Loucy (cell line): ENCODE measurements around the gene IGF2BP3.

Source experiments
- H2AFZ ChIP-seq: fragments of 200-600 bp; sonication (generic); 2 replicates; pipeline ENCODE4 v1.6.0; 2016; ENCODE audit warnings: antibody characterized with exemption, mild to moderate bottlenecking, low read length, moderate library complexity
- H3F3A ChIP-seq: fragments of 200-600 bp; 2 replicates; pipeline ENCODE4 v1.6.0; 2016; ENCODE audit warnings: antibody characterized with exemption, low read depth, mild to moderate bottlenecking
- H3K27me3 ChIP-seq: fragments of 200-600 bp; sonication (generic); 2 replicates; pipeline ENCODE4 v1.6.1; 2014; ENCODE audit warnings: low read length, mild to moderate bottlenecking; ENCODE audit not compliant: insufficient read depth, poor library complexity, severe bottlenecking
- H3K36me3 ChIP-seq: fragments of 200-600 bp; sonication (generic); 2 replicates; pipeline ENCODE4 v1.6.1; 2016; ENCODE audit warnings: low read length; ENCODE audit not compliant: insufficient read depth
- H3K4me1 ChIP-seq: fragments of 200-600 bp; sonication (generic); 2 replicates; pipeline ENCODE4 v1.5.1; 2014; ENCODE audit warnings: low read length, mild to moderate bottlenecking; ENCODE audit not compliant: insufficient read depth, poor library complexity, severe bottlenecking
- H3K4me2 ChIP-seq: fragments of 200-600 bp; sonication (generic); 2 replicates; pipeline ENCODE4 v1.6.0; 2014; ENCODE audit warnings: antibody characterized with exemption, low read length, low read depth, mild to moderate bottlenecking; ENCODE audit not compliant: poor library complexity, severe bottlenecking
- H3K4me3 ChIP-seq: fragments of 200-600 bp; sonication (generic); 2 replicates; pipeline ENCODE4 v1.5.1; 2014; ENCODE audit warnings: low read length, mild to moderate bottlenecking, mixed read lengths; ENCODE audit not compliant: poor library complexity, severe bottlenecking
- H3K79me2 ChIP-seq: fragments of 200-600 bp; sonication (generic); 2 replicates; pipeline ENCODE4 v1.6.1; 2014; ENCODE audit warnings: low read length; ENCODE audit not compliant: insufficient read depth
- H3K9ac ChIP-seq: fragments of 200-600 bp; sonication (generic); 2 replicates; pipeline ENCODE4 v1.6.0; 2014; ENCODE audit warnings: mild to moderate bottlenecking, low read depth, low read length, moderate library complexity; ENCODE audit not compliant: poor library complexity, severe bottlenecking
- H3K9me2 ChIP-seq: fragments of 200-600 bp; sonication (generic); replicated peaks from 2 replicates; pipeline ENCODE4 v1.6.1; 2016; ENCODE audit warnings: low read depth, low read length, mixed read lengths
- H3K9me3 ChIP-seq: fragments of 200-600 bp; sonication (generic); 2 replicates; pipeline ENCODE4 v1.6.1; 2014; ENCODE audit warnings: mild to moderate bottlenecking, antibody characterized with exemption, low read length, low read depth; ENCODE audit not compliant: insufficient read depth
- H4K20me1 ChIP-seq: fragments of 200-600 bp; sonication (generic); 2 replicates; pipeline ENCODE4 v1.6.0; 2014; ENCODE audit warnings: antibody characterized with exemption, low read length, mild to moderate bottlenecking; ENCODE audit not compliant: insufficient read depth, poor library complexity, severe bottlenecking
- EZH2phosphoT487 ChIP-seq: fragments of 200-600 bp; IDR thresholded peaks from 2 replicates; pipeline ENCODE4 v1.6.1; 2018; ENCODE audit warnings: antibody characterized with exemption, mild to moderate bottlenecking, moderate library complexity, borderline replicate concordance
- TF ChIP-seq, protein P1 (sequence below): fragments of 200-600 bp; sonication (generic); conservative IDR thresholded peaks from 2 replicates; pipeline ENCODE4 v1.5.1; 2014; ENCODE audit warnings: mild to moderate bottlenecking, antibody characterized with exemption, low read length

Gene IGF2BP3

DNA sequence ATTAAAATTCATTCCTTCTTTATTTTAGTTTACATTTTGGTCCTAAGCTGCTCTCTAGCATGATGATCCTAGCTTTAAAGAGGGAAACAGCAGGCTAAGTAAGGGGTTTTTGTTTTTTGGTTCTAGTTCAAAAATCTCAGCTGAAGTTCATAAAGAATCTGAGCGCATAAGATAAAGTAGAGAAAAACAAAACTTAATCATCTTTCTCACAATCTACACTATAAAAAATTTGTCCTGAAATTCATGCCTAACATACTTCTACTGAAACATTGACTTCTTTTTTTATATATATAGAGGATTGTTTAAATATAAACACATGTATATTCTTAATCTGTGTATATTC, 6.8 kb upstream of the IGF2BP3 start:
- TF ChIP-seq, protein P1, sequence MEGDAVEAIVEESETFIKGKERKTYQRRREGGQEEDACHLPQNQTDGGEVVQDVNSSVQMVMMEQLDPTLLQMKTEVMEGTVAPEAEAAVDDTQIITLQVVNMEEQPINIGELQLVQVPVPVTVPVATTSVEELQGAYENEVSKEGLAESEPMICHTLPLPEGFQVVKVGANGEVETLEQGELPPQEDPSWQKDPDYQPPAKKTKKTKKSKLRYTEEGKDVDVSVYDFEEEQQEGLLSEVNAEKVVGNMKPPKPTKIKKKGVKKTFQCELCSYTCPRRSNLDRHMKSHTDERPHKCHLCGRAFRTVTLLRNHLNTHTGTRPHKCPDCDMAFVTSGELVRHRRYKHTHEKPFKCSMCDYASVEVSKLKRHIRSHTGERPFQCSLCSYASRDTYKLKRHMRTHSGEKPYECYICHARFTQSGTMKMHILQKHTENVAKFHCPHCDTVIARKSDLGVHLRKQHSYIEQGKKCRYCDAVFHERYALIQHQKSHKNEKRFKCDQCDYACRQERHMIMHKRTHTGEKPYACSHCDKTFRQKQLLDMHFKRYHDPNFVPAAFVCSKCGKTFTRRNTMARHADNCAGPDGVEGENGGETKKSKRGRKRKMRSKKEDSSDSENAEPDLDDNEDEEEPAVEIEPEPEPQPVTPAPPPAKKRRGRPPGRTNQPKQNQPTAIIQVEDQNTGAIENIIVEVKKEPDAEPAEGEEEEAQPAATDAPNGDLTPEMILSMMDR = no peak
- no peak for TF ChIP-seq EZH2phosphoT487
- Histone ChIP-seq H3F3A (no peaks in the 10 kb centered on the region), H3K36me3 (no peaks in the 10 kb centered on the region), H3K79me2 (no peaks in the 10 kb centered on the region), H3K9me3 (no peaks in the 10 kb centered on the region), H3K4me2 (no peak overlapping the region), H4K20me1 (no peaks in the 10 kb centered on the region), H2AFZ (no peak overlapping the region), H3K9ac (no peak overlapping the region), H3K4me1 (no peaks in the 10 kb centered on the region), H3K9me2 (no peaks in the 10 kb centered on the region), H3K27me3 (peaks cover 14% of the 10 kb centered on the region), H3K4me3 (no peak overlapping the region)

DNA sequence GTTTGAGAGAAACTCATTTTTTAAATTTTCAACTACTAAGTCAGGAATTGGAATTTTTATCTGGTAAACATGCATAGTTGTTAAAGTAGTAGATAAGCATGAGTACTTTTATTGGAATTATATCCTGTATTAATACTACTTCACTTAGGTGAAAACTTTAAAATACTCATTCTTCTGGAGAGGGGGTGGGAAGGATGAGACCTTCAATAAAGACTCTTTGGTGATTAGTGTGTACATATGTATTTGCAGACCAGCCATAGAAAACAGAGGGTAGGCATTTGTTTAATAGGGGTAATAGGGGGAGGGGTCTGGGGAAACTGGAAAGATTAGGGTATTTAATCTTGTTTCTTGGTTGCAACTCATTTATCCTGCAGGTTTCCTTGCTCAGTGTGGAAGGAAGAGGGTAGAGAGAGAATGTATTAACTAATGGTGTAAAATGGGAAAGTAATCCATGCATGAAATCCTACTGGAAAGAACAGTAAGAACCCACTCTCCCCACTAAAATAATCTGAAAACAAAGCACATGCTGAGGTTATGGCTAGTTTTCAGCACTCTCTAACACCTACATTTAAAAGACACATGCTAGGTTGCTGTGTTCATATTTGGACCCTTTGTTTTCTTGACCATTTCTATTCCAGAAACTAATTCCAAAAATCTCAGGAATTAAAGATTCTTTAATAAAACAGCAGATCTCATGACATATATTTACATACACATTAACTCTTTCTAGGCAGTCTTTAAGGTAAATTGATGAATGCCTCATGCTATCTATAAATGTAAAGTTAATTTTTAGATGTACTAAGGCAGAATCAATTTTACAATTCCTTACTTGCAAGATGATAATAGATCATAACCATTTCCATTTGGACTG, 6.2 kb upstream of the IGF2BP3 start:
- Histone ChIP-seq H3K9ac (no peak overlapping the region), H3K9me3 (no peaks in the 10 kb centered on the region), H3K36me3 (no peaks in the 10 kb centered on the region), H2AFZ (no peak overlapping the region), H3F3A (no peaks in the 10 kb centered on the region), H3K27me3 (peaks cover 14% of the 10 kb centered on the region), H3K4me1 (no peaks in the 10 kb centered on the region), H3K9me2 (no peaks in the 10 kb centered on the region), H3K4me3 (no peak overlapping the region), H3K4me2 (no peak overlapping the region), H3K79me2 (no peaks in the 10 kb centered on the region), H4K20me1 (no peaks in the 10 kb centered on the region)
- TF ChIP-seq, protein P1 = no peak
- TF ChIP-seq EZH2phosphoT487 = no peak

DNA sequence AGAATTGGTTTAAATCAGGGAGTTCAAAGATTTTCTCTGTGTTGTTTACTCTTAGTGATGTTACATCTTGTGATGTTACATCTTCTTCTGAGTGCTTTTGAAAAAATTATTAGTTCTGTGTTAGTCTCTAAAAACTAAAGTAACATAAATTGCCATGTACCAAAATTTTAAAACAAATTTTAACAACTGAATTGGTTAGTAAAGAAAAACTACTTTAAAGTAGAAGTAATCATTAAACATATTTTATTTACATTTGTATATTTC, 5.2 kb upstream of the IGF2BP3 start:
- no peak overlapping the region for H3K4me2 ChIP-seq
- H3K79me2 ChIP-seq = no peaks in the 10 kb centered on the region
- H3K36me3 ChIP-seq = no peaks in the 10 kb centered on the region

More for the DNA sequence above, 5.2 kb upstream of the IGF2BP3 start:
- H3F3A ChIP-seq = no peaks in the 10 kb centered on the region
- H3K4me3 ChIP-seq = no peak overlapping the region
- TF ChIP-seq EZH2phosphoT487 = no peak
- TF ChIP-seq, protein P1 = no peak
- H4K20me1 ChIP-seq = no peaks in the 10 kb centered on the region
- no peaks in the 10 kb centered on the region for H3K4me1 ChIP-seq
- no peak overlapping the region for H2AFZ ChIP-seq
- no peaks in the 10 kb centered on the region for H3K9me3 ChIP-seq
- no peaks in the 10 kb centered on the region for H3K9me2 ChIP-seq
- H3K27me3 ChIP-seq = peaks cover 14% of the 10 kb centered on the region
- H3K9ac ChIP-seq = no peak overlapping the region
